Mesenteric fat pad (tissue), 1 donor: ENCODE measurements around the gene SCOC. TPM values are rescaled to one million over a fixed set of nuclear protein-coding genes. Genes with fewer than 3 reads are reported as not detected.

Experiments
- total RNA-seq: library from RNA; stranded (reverse); fragmentation: NEBNext Ultra II Directional; extraction: Animal tissue kit (Norgen Biotek cat#: 25700); gene quantifications from one replicate; pipeline ENCODE4 v1.2.1, GENCODE V29; 2021
- donor health status: DM: yes; HTN: yes; CAD: no.

SCOC gene
- total RNA-seq, 1 donor from 2014 or later = 38.1 TPM

Other genes starting within 250 kb of the SCOC start
- 7.3 TPM for gene MAML3, start 219.5 kb upstream of the SCOC start, total RNA-seq
- not detected for gene CLGN, start 54.0 kb downstream of the SCOC start, total RNA-seq
- gene MGAT4D, start 124.6 kb downstream of the SCOC start, total RNA-seq = not detected
- 18.7 TPM for gene ELMOD2, start 150.5 kb downstream of the SCOC start, total RNA-seq
- not detected for gene UCP1, start 195.3 kb downstream of the SCOC start, total RNA-seq